Stomach (tissue), 4 donors: ENCODE results near the gene CPED1.

ENCODE experiments used
- CTCF ChIP-seq, 7 experiments: fragments of 450-650 bp in 4 of 7; fragments of 200-600 bp in 3 of 7; sonication (generic) in 3 of 7; IDR thresholded peaks; one replicate each; pipeline ENCODE4 v1.5.1; 2016 to 2019; ENCODE audit warnings: antibody characterized with exemption in 7 of 7, control low read depth in 2 of 7, mild to moderate bottlenecking in 1 of 7
- EP300 ChIP-seq: sonication (generic); formaldehyde crosslinking; IDR thresholded peaks from one replicate; pipeline ENCODE4 v1.6.1; 2017; ENCODE audit warnings: antibody characterized with exemption
- POLR2AphosphoS5 ChIP-seq, 3 donors: sonication (generic); formaldehyde crosslinking; IDR thresholded peaks; one replicate each; pipeline ENCODE4 v1.6.1; 2016; ENCODE audit warnings: antibody characterized with exemption in 3 of 3

GRCh38 chr7:121334875-121335648, 346.6 kb downstream of the CPED1 start:
- no peak for TF ChIP-seq EP300
- TF ChIP-seq CTCF (IDR thresholded peaks at IDR 0.05), result no peak
- TF ChIP-seq POLR2AphosphoS5 (IDR thresholded peaks at IDR 0.05), result no peak
